LNCAP (cell line): ENCODE measurements around the gene NUP37.

Experiments used
- CTCF ChIP-seq: fragments of 450-650 bp; IDR thresholded peaks from 2 replicates; pipeline ENCODE4 v1.5.1; 2017; ENCODE audit warnings: mild to moderate bottlenecking

The NUP37 gene

GRCh38 chr12:102080842-102081241 is 39.1 kb downstream of the NUP37 start:
- no peak for TF ChIP-seq CTCF

- TF ChIP-seq CTCF = no peak
These were observed 50.2 kb downstream of the NUP37 start for GRCh38 chr12:102069707-102070106.

- TF ChIP-seq CTCF = no peak
These were observed 52.2 kb downstream of the NUP37 start for GRCh38 chr12:102067574-102068258.

- no peak for TF ChIP-seq CTCF
These were observed 55.4 kb downstream of the NUP37 start for GRCh38 chr12:102064476-102064875.

- TF ChIP-seq CTCF = no peak
These were observed 56.8 kb downstream of the NUP37 start for GRCh38 chr12:102063069-102063468.

GRCh38 chr12:102062419-102062806 is 57.5 kb downstream of the NUP37 start:
- TF ChIP-seq CTCF = no peak

GRCh38 chr12:102061560-102062418 is 58.1 kb downstream of the NUP37 start, which contains the start of gene WASHC3:
Gene WASHC3, minus strand, starts transcription at chr12:102061991. Its CDS starts 29 bp downstream, at chr12:102061962.
- TF ChIP-seq CTCF = no peak
